CD4-positive, alpha-beta memory T cell (primary cell): ENCODE results near the gene TUBB8B. TPM values are rescaled to one million over a fixed set of nuclear protein-coding genes. Genes with fewer than 3 reads are reported as not detected.
A peak's percentile ranks its signal among the peaks of the same experiment; 100 is the strongest.
"Not testable (repeated sequence)": the region's sequence is repeated elsewhere in the genome, so short reads cannot be mapped to it uniquely, and the experiment has no call there.

Experiments
- CTCF ChIA-PET: fragments of 350-600 bp; sonication (Branson Sonifier 250); formaldehyde crosslinking; loops from one replicate; lab custom pipeline; 2021; ENCODE audit warnings: inconsistent platforms; ENCODE audit not compliant: partially characterized antibody; lab: Charles Lee
- POLR2A ChIA-PET: fragments of 350-600 bp; sonication (Branson Sonifier 250); formaldehyde crosslinking; loops from one replicate; lab custom pipeline; 2021; ENCODE audit not compliant: partially characterized antibody; lab: Charles Lee
- DNase-seq, 5 donors: peaks; one replicate each; pipeline versions ENCODE4 v3.0.0 to v3.0.0-alpha.2; 2020 to 2022; ENCODE audit warnings: mixed read lengths in 1 of 5
- H3K27ac ChIP-seq: one replicate; pipeline ENCODE4 v1.7.0; 2013; ENCODE audit warnings: low read depth, low read length
- H3K27me3 ChIP-seq: 2 replicates; pipeline ENCODE4 v1.7.0; 2013; ENCODE audit warnings: mild to moderate bottlenecking, low read length, moderate library complexity; ENCODE audit not compliant: insufficient read depth
- H3K36me3 ChIP-seq: 2 replicates; pipeline ENCODE4 v1.7.0; 2013; ENCODE audit warnings: mild to moderate bottlenecking, low read length, moderate library complexity; ENCODE audit not compliant: insufficient read depth
- H3K4me1 ChIP-seq: 2 replicates; pipeline ENCODE4 v1.7.0; 2013; ENCODE audit warnings: mild to moderate bottlenecking, low read length, moderate library complexity; ENCODE audit not compliant: insufficient read depth
- H3K4me3 ChIP-seq, 2 donors: one replicate each; pipeline ENCODE4 v1.7.0; 2013; ENCODE audit warnings: low read length in 2 of 2, mild to moderate bottlenecking in 1 of 2
- H3K9me3 ChIP-seq, 2 donors: one replicate each; pipeline ENCODE4 v1.7.0; 2013; ENCODE audit warnings: low read length in 2 of 2, control low read depth in 1 of 2; ENCODE audit not compliant: control insufficient read depth in 1 of 2
- H3K27ac Mint-ChIP-seq, 7 donors: one replicate each; pipeline ENCODE4 v1.8.0; 2020 to 2021; ENCODE audit warnings: mixed read lengths in 7 of 7, mild to moderate bottlenecking in 6 of 7, inconsistent platforms in 3 of 7, moderate library complexity in 3 of 7
- H3K27me3 Mint-ChIP-seq, 2 donors: one replicate each; pipeline ENCODE4 v1.8.0; 2020 to 2021; ENCODE audit warnings: mixed read lengths in 2 of 2
- H3K36me3 Mint-ChIP-seq, 2 donors: one replicate each; pipeline ENCODE4 v1.8.0; 2020 to 2021; ENCODE audit warnings: mixed read lengths in 2 of 2, inconsistent platforms in 1 of 2, mild to moderate bottlenecking in 1 of 2
- H3K4me1 Mint-ChIP-seq, 4 donors: one replicate each; pipeline ENCODE4 v1.8.0; 2020 to 2021; ENCODE audit warnings: mixed read lengths in 4 of 4, mild to moderate bottlenecking in 1 of 4
- H3K4me3 Mint-ChIP-seq, 8 donors: one replicate each; pipeline ENCODE4 v1.8.0; 2020 to 2021; ENCODE audit warnings: mixed read lengths in 8 of 8, mild to moderate bottlenecking in 7 of 8, moderate library complexity in 6 of 8, inconsistent platforms in 3 of 8
- H3K9me3 Mint-ChIP-seq, 8 donors: one replicate each; pipeline ENCODE4 v1.8.0; 2020 to 2021; ENCODE audit warnings: mixed read lengths in 8 of 8, mild to moderate bottlenecking in 5 of 8, inconsistent platforms in 3 of 8, moderate library complexity in 1 of 8
- intact Hi-C: fragments of 100-400 bp; cut with micrococcal nuclease; formaldehyde crosslinking; loops from one replicate; pipeline ENCODE4 v1.15.1; 2023
- polyA plus RNA-seq, 2 donors: library from polyadenylated mRNA; unstranded; fragments of 300-500 nt; fragmentation: Illumina TruSeq; gene quantifications; one replicate each; pipeline ENCODE4 v1.2.3, GENCODE V29; 2021
- total RNA-seq, 2 experiments: library from RNA; stranded (reverse); gene quantifications; one replicate each; pipeline ENCODE4 v1.2.3, GENCODE V29; 2021

Gene TUBB8B
- total and polyA plus RNA-seq, 4 experiments from 2014 or later = not detected

DNA sequence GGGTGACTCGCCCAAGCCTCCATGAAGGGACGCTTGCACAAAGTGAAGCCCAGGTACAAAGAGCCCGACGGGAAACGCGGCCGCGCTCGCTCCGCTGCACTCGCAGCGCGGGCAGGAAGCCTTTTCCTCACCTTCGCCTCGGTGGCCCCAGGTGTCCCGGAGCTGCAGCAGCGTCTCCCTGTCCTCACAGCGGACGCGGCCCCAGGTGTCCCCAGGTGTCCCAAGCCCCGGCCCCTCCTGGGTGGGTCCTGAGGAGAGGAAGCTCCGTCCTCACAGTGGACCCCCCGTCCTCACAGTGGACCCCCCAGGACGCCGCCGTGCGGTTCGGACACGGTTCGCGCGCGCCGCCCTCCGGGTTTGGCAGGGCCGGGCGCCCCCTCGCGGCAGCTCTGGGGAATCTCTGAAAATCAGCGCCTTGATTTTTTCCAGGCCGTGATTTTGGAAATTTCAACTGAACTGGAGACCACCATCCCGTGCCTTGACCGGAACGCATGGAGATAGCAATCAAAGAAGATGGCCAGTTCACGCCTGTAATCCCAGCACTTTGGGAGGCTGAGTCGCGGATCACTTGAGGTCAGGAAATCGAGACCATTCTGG, 23.9 kb upstream of the TUBB8B start:
- peaks cover 10 to 11% of the 10 kb centered on the region in 2 donors for H3K27me3 Mint-ChIP-seq
- H3K9me3 ChIP-seq, H3K4me3 ChIP-seq, H3K27ac Mint-ChIP-seq, CTCF ChIA-PET, H3K4me1 ChIP-seq, intact Hi-C loops, H3K27ac ChIP-seq, H3K36me3 Mint-ChIP-seq, H3K36me3 ChIP-seq, H3K9me3 Mint-ChIP-seq, H3K4me1 Mint-ChIP-seq, H3K4me3 Mint-ChIP-seq, POLR2A ChIA-PET, H3K27me3 ChIP-seq: not testable (repeated sequence)
- DNase-seq = peak in 1 of 5 donors; percentile 18

DNA sequence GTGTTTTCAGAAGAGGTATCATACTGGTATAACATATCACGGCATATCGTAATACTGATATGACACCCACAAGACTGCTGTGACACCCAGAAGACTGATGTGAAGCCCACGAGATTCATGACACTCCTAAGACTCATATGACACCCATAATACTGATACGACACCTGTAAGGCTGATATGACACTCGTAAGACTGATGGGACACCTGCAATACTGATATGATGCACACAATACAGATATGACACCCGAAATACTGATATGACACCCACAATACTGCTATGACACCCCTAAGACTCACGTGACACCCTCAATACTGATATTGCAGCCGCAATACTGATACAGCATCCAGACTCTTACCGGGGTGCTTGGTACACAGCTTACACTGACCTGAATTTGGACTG, 18.3 kb upstream of the TUBB8B start:
- intact Hi-C loops = not testable (repeated sequence)

DNA sequence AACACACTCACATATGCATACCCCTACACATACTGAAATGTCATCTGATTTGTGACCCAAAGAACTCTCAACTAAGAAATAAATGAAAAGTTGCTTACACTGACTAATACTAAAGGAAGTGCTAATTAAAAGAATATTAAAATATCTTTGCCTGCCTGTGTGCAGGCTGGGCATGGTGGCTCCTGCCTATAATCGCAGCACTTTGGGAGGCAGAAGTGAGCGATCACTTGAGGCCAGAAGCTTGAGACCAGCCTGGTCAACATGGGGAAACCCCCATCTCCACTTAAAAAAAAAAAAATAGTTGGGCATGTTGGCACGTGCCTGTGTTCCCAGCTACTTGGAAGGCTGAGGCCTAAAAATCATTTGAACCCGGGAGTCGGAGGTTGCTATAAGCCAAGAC, 14.9 kb upstream of the TUBB8B start:
- H3K27ac ChIP-seq, H3K4me1 ChIP-seq, H3K4me3 Mint-ChIP-seq, H3K36me3 ChIP-seq, DNase-seq, H3K4me1 Mint-ChIP-seq, H3K4me3 ChIP-seq, CTCF ChIA-PET, H3K27me3 ChIP-seq, H3K27ac Mint-ChIP-seq, intact Hi-C loops, H3K9me3 Mint-ChIP-seq, POLR2A ChIA-PET, H3K36me3 Mint-ChIP-seq, H3K9me3 ChIP-seq: not testable (repeated sequence)
- peaks cover 16 to 35% of the 10 kb centered on the region in 2 donors for H3K27me3 Mint-ChIP-seq

More for the DNA sequence above, 18.3 kb upstream of the TUBB8B start:
- H3K36me3 Mint-ChIP-seq, DNase-seq, H3K27ac Mint-ChIP-seq, POLR2A ChIA-PET, H3K27ac ChIP-seq, H3K4me1 Mint-ChIP-seq, H3K27me3 ChIP-seq, H3K9me3 Mint-ChIP-seq, H3K4me1 ChIP-seq, H3K4me3 ChIP-seq, H3K9me3 ChIP-seq, H3K4me3 Mint-ChIP-seq, H3K36me3 ChIP-seq, CTCF ChIA-PET: not testable (repeated sequence)
- peaks cover 19 to 35% of the 10 kb centered on the region in 2 donors for H3K27me3 Mint-ChIP-seq

DNA sequence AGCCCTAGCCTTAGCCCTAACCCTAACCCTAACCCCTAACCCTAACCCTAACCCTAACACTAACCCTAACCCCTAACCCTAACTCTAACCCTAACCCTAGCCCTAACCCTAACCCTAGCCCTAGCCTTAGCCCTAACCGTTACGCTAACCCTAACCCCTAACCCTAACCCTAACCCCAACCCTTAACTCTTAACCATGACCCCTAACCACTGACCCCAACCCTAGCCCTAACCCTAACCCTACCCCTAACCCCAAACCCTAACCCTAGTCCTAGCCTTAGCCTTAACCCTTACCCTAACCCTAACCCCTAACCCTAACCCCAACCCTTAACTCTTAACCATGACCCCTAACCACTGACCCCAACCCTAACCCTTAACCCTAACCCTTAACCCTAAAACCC, 14.2 kb upstream of the TUBB8B start:
- H3K9me3 Mint-ChIP-seq, H3K27me3 ChIP-seq, H3K4me3 Mint-ChIP-seq, H3K27ac Mint-ChIP-seq, H3K27ac ChIP-seq, intact Hi-C loops, H3K36me3 ChIP-seq, H3K4me3 ChIP-seq, H3K4me1 Mint-ChIP-seq, POLR2A ChIA-PET, H3K4me1 ChIP-seq, H3K36me3 Mint-ChIP-seq, CTCF ChIA-PET, DNase-seq, H3K9me3 ChIP-seq: not testable (repeated sequence)
- peaks cover 14 to 31% of the 10 kb centered on the region in 2 donors for H3K27me3 Mint-ChIP-seq

DNA sequence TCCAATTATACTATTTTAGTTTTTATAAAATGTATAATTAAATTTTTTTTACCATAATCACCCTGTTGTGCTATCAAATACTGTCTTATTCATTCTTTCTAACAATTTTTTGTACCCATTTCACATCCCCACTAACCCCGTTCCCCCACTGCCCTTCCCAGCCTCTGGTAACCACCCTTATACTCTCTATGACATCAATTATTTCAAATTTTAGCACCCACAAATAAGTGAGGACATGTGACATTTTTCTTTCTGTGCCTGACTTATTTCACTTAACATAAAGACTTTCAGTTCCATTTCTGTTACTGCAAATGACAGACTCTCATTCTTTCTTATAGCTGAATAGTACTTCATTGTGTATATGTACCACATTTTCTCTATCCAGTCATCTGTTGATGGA, 5.0 kb upstream of the TUBB8B start:
- H3K27me3 Mint-ChIP-seq, CTCF ChIA-PET, H3K9me3 ChIP-seq, H3K4me1 ChIP-seq, H3K4me3 Mint-ChIP-seq, intact Hi-C loops, H3K4me3 ChIP-seq, H3K9me3 Mint-ChIP-seq, H3K4me1 Mint-ChIP-seq, H3K27ac ChIP-seq, H3K36me3 ChIP-seq, H3K27me3 ChIP-seq, H3K27ac Mint-ChIP-seq, POLR2A ChIA-PET, H3K36me3 Mint-ChIP-seq, DNase-seq: not testable (repeated sequence)

DNA sequence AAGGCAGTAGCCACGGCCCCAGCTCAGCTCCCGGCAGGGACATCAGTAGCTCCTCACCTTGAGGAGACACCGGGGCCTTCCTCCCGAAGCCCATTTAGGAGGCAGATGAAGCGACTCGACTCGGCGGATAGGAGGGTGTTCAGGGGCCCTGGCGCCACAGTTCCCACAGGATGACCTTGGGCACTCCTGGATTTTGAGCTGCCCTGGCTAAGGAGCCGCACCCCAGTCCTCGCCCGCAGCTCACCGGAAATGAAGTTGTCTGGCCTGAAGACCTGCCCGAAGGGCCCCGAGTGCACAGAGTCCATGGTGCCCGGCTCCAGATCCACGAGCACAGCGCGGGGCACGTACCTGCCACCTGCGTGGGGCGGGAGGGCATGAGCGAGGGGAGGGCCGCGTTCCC, 719 bp downstream of the TUBB8B start:
- H3K4me3 Mint-ChIP-seq, H3K9me3 Mint-ChIP-seq, H3K9me3 ChIP-seq, H3K4me3 ChIP-seq, DNase-seq, H3K36me3 ChIP-seq, H3K27ac Mint-ChIP-seq, H3K36me3 Mint-ChIP-seq, CTCF ChIA-PET, POLR2A ChIA-PET, H3K27me3 ChIP-seq, H3K27ac ChIP-seq, H3K27me3 Mint-ChIP-seq, intact Hi-C loops, H3K4me1 Mint-ChIP-seq, H3K4me1 ChIP-seq: not testable (repeated sequence)

DNA sequence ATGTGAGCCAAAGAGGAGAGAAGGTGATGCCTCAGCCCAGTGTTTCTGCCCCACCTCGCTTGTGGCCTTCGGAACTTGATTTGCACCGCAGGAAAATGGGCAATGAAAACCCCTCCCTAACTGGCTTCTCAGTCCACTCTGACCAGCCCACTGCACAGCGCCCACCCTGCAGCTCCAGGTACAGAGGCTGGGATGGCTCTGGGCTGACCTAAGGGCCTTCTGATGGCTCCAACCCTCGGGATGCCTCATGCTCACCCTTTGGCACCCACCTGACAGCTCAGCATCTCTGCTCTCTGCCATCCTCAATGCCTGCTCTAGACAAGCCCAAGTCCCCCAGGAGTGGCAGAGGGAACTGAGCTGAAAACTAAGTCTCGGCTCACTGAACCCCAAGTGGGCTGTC, 36.2 kb downstream of the TUBB8B start:
- intact Hi-C loops = not testable (repeated sequence)

DNA sequence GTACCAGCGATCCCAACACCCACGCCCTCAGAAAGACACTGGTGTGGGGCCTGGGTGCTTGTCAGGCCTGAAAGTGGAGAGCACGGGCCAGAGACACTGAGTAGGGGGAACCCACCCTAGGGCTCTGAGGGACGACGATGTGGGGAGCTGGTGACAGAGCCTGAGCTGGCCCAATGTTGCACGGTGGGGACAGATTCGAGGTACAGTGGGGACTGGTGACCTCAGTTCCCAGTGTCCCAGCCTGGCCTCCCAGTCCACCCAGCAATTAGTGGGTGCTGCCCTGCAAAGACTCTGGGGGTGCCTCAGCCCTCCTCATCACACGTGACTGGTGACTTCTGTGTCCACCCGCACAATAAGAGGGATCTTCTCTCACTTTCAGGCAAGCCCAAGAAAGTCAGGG, 36.6 kb downstream of the TUBB8B start:
- CTCF ChIA-PET, H3K36me3 Mint-ChIP-seq: not testable (repeated sequence)

More for the DNA sequence above, 36.2 kb downstream of the TUBB8B start:
- H3K27ac Mint-ChIP-seq, H3K27ac ChIP-seq, H3K9me3 ChIP-seq, H3K36me3 Mint-ChIP-seq, H3K36me3 ChIP-seq, CTCF ChIA-PET, POLR2A ChIA-PET, H3K27me3 Mint-ChIP-seq, H3K4me3 ChIP-seq, H3K4me3 Mint-ChIP-seq, H3K9me3 Mint-ChIP-seq, H3K4me1 Mint-ChIP-seq, H3K27me3 ChIP-seq, H3K4me1 ChIP-seq, DNase-seq: not testable (repeated sequence)

More for the DNA sequence above, 36.6 kb downstream of the TUBB8B start:
- H3K36me3 ChIP-seq, H3K9me3 Mint-ChIP-seq, H3K27ac Mint-ChIP-seq, POLR2A ChIA-PET, intact Hi-C loops, H3K27me3 Mint-ChIP-seq, DNase-seq, H3K4me1 ChIP-seq, H3K9me3 ChIP-seq, H3K27me3 ChIP-seq, H3K4me3 Mint-ChIP-seq, H3K4me3 ChIP-seq, H3K27ac ChIP-seq, H3K4me1 Mint-ChIP-seq: not testable (repeated sequence)
